GM12875 (cell line): ENCODE measurements around the gene POLR3H.
"Not testable (repeated sequence)": the region's sequence is repeated elsewhere in the genome, so short reads cannot be mapped to it uniquely, and the experiment has no call there.

Source experiments
- H3K4me3 ChIP-seq: one replicate; pipeline ENCODE4 v1.5.1; 2011; ENCODE audit warnings: low read depth, low read length, control low read depth
- TF ChIP-seq, protein P1 (sequence below): IDR thresholded peaks from 2 replicates; pipeline ENCODE4 v1.5.1; 2011; ENCODE audit warnings: low read depth, mild to moderate bottlenecking, control low read depth, inconsistent platforms, low read length, moderate library complexity, borderline replicate concordance; ENCODE audit not compliant: insufficient read depth

The POLR3H gene

DNA sequence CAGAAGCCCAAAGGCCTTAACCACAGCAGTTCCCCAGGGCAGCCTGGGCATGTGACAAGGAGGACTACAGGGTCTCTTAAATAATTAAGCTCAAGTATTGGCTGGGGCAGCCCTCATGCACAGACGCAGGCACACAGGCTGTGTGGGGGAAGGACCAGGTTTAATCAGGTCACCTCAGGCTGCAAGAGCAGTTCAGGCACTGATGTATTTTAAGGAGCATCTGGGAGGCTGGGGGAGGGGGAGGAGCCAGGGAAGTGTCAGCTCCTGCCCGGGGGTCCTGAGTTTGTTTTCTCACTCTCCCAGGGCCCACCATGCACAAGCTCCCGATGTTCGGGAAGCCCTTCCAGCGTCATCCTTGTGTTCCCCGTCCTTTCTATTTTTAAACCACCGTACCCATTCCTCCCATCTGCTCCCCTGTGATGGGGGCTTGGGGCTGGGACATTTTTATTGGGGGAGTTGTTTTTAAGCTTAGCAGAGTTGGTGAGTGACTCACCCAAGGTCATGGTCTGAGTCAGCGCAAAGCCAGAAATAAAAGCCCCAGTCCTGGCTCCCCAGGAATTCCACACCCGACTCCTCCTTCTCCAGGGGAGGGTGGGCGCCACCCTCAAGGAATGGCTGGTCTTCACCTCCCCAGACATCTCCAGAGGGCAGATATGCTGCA lies 18.9 kb upstream of the POLR3H start:
- TF ChIP-seq, protein P1, sequence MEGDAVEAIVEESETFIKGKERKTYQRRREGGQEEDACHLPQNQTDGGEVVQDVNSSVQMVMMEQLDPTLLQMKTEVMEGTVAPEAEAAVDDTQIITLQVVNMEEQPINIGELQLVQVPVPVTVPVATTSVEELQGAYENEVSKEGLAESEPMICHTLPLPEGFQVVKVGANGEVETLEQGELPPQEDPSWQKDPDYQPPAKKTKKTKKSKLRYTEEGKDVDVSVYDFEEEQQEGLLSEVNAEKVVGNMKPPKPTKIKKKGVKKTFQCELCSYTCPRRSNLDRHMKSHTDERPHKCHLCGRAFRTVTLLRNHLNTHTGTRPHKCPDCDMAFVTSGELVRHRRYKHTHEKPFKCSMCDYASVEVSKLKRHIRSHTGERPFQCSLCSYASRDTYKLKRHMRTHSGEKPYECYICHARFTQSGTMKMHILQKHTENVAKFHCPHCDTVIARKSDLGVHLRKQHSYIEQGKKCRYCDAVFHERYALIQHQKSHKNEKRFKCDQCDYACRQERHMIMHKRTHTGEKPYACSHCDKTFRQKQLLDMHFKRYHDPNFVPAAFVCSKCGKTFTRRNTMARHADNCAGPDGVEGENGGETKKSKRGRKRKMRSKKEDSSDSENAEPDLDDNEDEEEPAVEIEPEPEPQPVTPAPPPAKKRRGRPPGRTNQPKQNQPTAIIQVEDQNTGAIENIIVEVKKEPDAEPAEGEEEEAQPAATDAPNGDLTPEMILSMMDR = no peak
- no peak overlapping the region for H3K4me3 ChIP-seq

DNA sequence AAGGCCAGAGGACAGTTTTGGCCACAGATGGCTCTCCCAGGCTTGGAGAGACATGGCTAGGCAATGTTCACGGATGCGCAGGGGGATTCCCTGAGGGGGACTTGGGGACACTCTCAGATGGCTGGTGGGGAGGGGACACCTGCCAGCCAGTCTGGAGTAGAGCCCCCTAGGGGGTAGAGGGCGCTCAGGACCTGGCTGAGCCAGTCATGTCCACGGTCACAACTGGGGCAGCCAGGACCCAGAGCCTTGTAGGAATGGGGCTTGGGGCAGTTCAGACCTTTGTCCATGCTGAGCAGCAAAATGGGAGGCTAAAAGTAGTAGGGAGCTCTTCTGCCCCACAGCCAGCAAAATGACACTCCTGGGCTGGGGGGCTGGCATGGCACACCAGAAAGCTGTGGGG lies 18.2 kb upstream of the POLR3H start:
- no peak overlapping the region for H3K4me3 ChIP-seq

DNA sequence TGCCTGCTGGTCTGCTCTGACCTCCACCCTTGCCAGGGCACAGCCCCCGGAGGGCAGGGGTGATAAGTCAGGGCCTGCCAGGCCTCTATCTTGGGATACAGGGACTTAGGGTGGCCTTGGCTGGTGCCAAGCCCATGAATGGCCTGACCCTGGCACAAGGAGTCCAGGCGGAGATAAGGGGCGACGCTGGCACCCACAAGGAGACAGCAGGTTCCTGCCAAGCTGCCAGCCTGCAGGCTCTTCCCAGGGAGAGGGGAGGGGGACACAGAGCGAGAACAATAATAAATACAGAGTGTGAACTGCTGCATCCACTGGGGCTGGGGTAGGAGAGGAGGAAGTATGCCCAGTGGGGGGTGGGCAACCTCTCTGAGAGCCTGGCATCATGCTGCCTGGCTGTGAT lies 17.5 kb upstream of the POLR3H start:
- TF ChIP-seq, protein P1 = no peak
- H3K4me3 ChIP-seq = no peak overlapping the region

More for the DNA sequence above, 18.2 kb upstream of the POLR3H start:
- TF ChIP-seq, protein P1 = no peak

DNA sequence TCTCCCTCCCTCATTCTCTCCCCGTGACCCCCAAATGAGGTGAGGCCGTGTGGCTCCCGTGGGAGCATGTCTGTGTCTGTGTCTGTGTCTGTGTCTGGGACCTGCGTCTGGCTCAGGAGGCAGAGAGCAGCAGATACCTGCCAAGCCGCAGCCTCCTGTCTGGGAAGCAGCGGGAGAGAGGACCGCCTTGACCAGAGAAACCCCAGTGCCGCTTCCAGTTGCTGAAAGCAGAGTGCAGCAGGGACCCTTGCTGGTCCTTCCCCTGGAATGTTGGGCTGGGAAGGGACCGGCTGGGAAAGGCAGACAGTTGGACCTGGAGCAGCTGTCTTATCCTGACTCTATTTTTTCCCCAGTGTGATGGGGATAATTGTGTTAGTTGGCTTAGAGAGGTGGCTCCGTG lies 17.1 kb upstream of the POLR3H start:
- TF ChIP-seq, protein P1 = no peak
- no peak overlapping the region for H3K4me3 ChIP-seq

GRCh38 chr22:41560095-41560471 lies 15.8 kb upstream of the POLR3H start:
- no peak overlapping the region for H3K4me3 ChIP-seq
- TF ChIP-seq, protein P1 = no peak

- not testable (repeated sequence) for H3K4me3 ChIP-seq
Measured at GRCh38 chr22:41558241-41558630, 14.0 kb upstream of the POLR3H start.

DNA sequence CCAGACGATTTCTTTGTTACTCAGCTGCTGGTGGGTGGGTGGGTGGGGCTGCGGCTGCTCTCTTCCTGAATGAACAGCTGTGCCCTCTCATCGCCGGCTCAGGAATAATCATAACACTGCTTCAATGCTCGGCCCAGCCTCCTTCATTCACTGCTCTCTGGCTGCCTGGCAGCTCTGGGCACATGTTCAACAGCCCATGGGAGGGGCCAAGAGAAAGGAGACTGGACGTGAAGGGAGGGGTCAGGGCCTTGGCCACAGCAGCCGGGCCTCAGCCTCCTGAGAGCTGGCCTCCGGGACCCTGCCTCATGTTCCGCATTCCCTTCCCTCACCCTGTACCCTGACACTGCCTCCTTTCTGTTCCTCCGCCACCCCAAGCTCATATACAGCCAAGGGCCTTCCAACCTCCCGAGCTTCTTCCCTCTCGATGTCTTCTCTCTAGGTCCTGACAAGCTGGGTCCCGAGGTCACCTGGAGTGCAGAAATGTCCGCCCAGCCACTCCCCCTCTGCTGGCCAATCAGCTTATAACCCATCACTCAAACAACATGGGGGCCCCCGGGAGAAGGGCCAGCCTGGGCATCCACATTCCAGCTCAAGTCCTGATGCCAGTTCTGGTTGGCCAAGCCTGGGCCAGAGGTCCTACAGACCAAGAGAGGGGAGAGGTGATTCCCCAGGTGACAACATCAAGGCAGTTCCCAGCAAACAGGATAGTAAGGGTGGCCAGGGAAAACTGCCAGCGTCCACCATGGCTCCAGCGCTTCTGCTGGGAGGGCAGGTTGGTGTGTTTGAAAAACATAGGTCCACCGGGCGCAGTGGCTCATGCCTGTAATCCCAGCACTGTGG lies 13.4 kb upstream of the POLR3H start:
- TF ChIP-seq, protein P1 = no peak
- no peak overlapping the region for H3K4me3 ChIP-seq
